ENCODE data around the gene SHROOM2.
"Not testable (repeated sequence)": the region's sequence is repeated elsewhere in the genome, so short reads cannot be mapped to it uniquely, and the experiment has no call there.

SHROOM2 gene, protein sequence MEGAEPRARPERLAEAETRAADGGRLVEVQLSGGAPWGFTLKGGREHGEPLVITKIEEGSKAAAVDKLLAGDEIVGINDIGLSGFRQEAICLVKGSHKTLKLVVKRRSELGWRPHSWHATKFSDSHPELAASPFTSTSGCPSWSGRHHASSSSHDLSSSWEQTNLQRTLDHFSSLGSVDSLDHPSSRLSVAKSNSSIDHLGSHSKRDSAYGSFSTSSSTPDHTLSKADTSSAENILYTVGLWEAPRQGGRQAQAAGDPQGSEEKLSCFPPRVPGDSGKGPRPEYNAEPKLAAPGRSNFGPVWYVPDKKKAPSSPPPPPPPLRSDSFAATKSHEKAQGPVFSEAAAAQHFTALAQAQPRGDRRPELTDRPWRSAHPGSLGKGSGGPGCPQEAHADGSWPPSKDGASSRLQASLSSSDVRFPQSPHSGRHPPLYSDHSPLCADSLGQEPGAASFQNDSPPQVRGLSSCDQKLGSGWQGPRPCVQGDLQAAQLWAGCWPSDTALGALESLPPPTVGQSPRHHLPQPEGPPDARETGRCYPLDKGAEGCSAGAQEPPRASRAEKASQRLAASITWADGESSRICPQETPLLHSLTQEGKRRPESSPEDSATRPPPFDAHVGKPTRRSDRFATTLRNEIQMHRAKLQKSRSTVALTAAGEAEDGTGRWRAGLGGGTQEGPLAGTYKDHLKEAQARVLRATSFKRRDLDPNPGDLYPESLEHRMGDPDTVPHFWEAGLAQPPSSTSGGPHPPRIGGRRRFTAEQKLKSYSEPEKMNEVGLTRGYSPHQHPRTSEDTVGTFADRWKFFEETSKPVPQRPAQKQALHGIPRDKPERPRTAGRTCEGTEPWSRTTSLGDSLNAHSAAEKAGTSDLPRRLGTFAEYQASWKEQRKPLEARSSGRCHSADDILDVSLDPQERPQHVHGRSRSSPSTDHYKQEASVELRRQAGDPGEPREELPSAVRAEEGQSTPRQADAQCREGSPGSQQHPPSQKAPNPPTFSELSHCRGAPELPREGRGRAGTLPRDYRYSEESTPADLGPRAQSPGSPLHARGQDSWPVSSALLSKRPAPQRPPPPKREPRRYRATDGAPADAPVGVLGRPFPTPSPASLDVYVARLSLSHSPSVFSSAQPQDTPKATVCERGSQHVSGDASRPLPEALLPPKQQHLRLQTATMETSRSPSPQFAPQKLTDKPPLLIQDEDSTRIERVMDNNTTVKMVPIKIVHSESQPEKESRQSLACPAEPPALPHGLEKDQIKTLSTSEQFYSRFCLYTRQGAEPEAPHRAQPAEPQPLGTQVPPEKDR (N-terminal part only)

DNA sequence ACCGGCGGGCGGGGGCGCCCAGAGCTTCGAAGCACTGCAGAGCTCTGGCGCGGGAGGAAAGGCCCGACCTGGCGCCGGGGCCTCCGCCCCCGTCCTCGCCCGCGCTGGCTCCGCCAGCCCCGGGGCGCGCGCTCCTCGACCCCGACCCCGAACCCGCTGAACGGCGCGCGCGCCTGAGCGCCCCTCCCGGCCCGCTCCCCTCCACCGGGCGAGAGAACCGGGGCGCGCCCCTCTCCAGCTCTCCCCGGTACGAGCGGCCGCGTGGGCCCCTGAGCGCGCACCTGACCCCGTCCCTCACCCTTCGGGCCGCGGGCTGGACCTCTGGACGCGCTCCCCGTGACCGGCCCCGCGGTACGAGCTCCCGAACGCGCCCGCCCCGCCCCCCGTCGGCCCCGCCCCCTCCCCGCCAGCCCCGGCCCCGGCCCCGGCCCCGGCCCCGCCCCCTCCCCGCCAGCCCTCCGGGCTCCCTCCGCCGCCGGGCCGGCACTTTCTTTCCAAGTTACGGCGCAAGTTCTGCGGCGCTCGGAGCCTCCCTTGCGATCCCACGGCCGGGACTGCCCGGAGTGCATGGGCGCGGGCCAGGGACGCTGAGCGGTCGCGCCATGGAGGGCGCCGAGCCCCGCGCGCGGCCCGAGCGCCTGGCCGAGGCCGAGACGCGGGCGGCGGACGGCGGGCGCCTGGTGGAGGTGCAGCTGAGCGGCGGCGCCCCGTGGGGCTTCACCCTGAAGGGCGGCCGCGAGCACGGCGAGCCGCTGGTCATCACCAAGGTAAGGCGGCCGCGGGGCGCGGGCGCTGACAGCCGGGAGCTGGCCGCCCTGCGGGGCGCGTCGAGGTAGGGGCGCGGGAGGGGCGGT, at the start of gene SHROOM2:
TSS of gene SHROOM2 (plus strand) at position 486 of the 854 bp plus-strand sequence. CDS start at position 603, 117 bp downstream.
- DNase-seq (ENCODE audit: low spot score) = peak; percentile 11

DNA sequence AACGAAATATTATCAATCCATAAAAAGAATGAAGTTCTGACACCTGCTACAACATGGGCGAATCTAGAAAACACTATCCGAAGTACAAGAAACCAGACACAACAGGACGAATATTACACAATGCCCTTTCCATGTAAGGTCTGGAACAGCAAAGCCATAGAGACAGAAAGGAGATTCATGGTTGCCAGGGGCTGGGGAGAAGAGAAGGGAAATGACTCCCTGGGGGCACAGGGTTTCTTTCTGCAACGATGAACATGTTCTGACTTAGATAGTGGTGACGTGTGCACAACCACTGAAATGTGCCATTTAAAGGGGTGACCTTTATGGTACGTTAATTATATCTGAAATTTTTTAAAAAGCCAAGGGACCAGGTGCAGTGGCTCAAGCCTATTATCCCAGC, 48.9 kb upstream of the SHROOM2 start:
- no peak for DNase-seq (ENCODE audit: low spot score)

DNA sequence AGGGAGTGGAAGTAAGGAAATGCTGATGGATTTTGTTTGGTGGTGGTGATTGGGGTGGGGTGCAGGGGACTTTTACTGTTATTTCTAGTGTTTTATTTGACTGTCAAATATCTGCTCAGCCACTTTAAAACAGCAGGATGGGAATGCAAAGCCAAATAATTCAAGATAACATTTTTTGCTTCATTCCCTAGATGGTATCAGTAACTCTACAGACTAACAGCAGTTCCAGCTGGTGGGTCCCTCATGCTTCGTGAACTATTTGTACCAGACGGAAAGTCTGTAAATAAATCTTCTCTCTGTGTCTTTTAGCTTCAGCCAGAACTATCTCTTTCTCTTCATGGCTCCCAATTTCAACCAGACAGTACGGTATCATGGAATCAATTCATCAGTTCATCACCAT, 48.1 kb upstream of the SHROOM2 start:
- no peak for DNase-seq (ENCODE audit: low spot score)

DNA sequence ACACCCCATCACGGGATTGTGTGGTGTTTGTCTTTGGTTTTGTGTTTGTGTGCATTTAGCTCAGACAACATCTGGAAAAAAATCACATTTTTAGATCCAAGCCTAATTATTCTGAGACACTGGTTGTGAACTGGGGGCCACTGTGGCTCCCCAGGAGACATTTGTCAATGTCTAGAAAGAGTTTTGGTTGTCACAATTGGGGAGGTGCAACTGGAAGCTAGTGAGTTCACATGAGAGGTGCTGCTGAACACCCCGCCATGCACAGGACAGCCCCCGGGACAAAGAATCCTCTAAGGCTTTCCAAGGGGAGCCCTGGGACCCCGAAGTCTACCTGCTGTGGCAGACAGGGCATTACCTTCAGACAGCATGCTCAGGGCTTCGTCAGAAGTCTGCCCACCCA, 47.1 kb upstream of the SHROOM2 start:
- no peak for DNase-seq (ENCODE audit: low spot score)

DNA sequence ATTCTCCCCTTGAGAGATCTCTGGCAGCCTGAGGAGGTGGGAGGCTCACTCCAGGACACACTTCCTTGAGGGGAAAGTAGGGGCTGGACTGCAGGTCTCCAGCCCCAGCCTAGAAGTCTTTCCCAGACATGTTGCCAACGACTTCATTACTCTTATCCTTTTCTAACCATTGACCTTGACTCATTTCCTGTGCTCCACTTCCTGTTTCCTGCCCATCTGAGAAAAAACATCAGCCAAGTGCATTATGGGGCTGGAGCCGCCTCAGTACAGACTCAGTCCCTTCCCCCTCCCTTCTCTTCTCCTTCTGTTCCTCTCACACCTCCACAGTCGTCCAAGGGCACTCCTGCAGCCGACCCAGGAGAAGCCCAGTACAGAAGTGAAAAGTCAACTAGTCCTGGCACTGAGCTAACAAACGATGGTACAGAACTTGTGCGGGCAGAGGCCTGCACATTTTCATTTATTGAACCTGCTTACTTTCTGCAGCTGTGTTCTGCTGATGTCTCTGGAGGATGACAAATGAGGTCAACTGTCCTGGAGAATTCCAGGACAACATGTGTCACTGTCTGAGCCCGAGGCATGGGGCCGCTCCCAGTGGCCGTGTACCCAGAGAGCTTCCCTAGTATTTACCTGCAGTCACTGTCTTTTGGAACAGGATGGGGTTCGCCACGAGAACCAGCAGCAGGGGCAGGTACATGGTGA, 40.7 kb upstream of the SHROOM2 start:
- no peak for DNase-seq (ENCODE audit: low spot score)

DNA sequence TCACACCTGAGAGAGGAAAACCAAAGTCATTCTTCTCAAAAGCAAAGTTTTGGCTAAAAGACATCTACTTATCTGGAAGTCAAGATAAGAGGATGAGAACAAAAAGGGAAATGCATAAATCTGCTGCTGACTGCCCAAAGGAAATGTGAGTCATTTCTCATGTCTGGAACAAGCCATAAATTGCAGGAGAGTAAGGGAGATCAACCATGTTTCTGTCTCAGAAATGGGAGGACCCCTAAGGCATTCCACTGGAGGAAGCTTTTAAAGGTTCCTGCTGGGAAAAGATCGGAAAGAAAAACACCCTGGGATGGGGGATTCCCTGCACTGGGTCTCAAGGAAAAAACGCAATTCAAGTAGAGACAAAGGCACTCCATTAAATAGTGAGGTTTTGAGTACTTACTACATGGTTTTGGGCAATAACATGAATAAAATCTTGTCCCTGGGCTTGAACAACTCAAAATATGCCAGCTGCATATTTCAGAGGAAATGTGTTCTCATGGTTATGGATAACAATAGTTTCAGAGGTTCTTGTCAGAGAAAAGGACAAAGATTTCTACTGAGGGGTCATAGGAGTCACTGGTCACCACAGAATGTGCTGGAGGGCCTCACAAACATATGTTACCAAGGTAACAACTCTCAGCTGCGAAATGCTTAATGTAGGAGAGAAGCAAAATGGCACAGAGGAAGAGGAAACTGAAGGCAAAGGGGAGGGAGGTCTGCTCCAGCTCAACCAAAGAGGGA, 39.9 kb upstream of the SHROOM2 start:
- DNase-seq (ENCODE audit: low spot score) = no peak

DNA sequence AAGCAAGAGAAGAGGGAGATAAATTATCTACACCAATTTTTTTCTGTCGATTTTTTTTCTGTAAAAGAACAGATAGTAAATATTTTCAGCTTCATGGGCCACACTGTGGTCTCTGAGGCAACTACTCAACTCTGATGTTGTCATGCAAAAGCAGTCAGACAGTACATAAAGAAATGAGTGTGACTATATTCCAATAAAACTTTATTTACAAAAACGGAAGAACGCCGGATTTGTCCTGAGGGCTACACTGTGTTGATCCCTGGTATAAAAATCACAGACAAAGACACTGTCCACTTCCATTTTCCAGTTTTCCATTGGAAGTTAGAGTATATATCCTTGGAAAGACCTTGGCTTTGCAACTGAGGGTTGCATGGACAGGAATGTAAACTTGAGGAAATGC, 38.6 kb upstream of the SHROOM2 start:
- DNase-seq (ENCODE audit: low spot score) = no peak

DNA sequence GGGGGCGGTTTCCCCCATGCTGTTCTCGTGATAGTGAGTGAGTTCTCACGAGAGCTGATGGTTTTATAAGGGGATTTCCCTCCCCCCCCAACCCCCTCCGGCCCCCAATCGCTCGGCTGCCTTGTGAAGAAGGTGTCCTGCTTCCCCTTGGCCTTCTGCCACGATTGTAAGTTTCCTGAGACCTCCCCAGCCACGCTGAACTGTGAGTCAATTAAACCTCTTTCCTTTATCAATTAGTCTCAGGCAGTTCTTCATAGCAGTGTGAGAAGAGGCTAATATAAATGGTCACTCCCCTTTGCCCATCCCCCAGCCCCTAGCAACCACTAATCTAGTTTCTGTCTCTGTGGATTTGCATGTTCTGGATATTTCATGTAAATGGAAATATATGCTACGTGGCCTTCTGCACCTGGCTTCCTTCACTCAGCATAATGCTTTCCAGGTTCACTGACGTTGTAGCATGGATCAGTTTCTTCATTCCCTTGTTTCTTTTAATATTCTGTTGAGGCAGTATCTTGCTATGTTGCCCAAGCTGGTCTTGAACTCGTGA, 37.0 kb upstream of the SHROOM2 start:
- no peak for DNase-seq (ENCODE audit: low spot score)

DNA sequence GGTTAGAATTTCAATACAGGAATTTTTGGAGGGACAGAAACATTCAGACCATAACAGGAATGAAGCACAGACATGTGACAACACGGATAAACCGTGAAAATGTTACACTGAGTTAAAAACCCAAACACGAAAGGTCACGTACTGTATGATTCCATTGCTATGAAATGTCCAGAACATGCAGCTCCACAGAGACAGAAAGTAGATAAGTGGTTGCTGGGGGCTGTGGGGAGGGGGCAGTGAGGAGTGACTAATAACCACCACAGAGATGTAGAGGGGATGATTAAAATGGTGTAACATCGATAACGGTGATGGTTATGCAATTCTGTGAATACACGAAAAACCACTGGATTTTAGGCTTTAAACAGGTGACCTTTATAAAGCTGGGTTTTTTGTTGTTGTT, 28.9 kb upstream of the SHROOM2 start:
- no peak for DNase-seq (ENCODE audit: low spot score)

DNA sequence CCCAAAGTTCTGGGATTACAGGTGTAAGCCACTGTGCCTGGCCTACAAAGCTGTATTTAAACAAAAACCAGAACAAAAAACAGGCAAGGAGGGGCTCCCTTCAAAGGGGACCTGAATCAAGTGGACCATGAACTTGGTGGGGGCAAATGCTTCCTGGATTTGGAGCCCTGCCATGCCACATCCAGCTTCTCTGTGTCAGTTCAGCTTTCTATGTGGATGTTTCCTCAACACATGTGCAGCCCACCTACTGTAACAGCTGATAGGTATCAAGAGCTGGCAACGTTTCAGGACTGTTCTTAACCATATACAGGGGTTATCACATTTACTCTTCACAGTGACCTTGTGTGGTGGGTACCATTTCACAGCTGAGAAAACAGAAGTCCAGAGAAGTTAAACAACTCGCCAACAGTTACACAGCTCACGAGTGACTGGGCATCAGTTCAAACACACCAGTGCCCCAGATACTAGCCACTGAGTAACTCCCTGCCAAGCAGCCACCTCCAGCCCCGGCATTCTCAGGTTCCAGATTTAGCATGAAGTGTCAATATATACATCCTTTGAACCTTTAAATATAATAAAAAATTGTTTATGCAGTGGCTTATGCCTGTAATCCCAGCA, 28.1 kb upstream of the SHROOM2 start:
- DNase-seq (ENCODE audit: low spot score) = no peak

DNA sequence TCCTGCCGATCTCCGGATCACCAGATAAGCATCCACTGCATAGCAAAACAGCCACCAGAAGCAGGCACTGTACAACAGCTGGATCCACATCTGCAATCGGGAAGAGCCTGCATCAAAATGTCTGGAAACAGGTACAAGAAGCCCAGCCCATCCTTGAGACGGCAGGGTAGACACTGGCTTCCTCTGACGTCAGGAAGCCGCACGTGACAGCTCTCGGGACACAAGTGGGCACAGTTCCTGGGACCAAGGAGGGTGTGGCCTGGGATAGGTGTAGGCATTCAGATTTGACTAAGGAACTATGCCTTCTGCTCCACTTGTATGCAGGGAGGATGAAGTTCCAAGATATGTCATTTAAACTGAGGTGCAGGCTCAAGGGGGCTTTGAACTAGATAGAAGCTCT, 26.9 kb upstream of the SHROOM2 start:
- no peak for DNase-seq (ENCODE audit: low spot score)

DNA sequence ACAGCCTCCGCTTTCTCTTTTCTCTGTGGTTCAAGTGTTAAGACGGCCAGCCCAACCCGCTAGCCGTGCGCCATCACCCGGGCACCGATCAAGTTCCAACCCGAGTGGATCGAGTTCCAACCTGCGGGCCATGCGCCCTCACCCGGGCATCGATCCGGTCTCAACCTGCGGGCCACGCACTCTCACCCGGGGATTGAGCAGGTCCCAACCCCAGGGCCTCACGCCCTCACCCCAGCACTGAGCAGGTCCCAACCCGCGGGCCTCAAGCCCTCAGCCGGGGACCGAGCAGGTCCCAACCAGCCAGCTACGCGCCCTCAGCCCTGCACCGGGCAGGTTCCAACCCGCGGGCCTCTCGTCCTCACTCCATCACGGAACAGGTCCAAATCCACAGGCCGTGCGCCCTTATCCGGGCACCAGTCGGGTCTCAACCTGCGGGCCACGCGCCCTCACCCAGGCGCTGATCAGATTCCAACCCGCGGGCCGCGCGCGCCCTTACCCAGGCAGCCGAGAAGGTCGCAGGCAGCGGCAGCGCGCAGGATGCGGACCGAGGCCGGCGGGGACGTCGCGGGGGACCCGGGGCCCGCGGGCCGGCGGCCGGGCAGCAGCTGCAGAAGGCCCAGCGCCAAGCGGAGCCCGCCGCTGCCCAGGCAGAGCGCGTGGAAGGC, 21.0 kb upstream of the SHROOM2 start:
- DNase-seq (ENCODE audit: low spot score) = no peak

DNA sequence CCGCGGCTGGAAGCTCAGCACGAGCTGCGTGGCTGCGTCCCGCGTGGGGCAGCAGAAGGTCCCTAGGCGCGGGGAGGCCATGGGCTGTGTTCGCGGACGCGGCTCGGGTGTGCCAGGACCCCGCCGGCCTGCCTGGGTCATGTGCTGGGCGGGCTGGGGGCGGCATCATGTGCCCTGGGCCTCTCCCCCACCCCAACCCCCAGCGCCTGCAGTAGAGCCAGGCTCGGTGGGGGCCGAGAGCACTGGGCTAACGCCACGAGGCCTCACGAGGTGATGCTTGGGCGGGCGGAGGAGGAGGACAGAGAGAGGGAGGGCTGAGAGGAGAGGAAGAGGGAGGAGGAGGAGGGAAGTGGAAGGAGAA, 20.5 kb upstream of the SHROOM2 start, which contains the start of gene GPR143:
TSS of gene GPR143 (minus strand) at position 111 of the 361 bp plus-strand sequence. CDS start at position 81, 30 bp downstream.
- no peak for DNase-seq (ENCODE audit: low spot score)

DNA sequence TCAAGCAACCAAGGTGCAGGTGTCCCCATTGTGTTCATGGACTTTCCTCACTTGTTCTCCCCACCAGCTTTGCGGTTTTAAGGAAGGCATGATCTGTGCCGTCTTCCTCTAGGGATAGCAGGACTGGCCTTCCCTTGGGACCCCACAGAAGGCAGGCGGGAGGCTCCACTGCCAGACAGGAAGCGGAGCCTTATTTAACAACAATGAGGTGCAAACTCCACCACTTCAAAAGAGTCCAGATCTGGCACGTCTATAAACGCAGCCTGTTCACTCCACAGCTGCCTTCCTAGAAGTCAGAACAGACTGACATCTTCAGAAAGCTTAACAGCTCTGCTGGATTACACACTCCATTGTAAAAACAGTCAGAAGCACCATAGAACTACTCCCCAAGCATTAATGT, 18.9 kb upstream of the SHROOM2 start:
- DNase-seq (ENCODE audit: low spot score) = no peak

DNA sequence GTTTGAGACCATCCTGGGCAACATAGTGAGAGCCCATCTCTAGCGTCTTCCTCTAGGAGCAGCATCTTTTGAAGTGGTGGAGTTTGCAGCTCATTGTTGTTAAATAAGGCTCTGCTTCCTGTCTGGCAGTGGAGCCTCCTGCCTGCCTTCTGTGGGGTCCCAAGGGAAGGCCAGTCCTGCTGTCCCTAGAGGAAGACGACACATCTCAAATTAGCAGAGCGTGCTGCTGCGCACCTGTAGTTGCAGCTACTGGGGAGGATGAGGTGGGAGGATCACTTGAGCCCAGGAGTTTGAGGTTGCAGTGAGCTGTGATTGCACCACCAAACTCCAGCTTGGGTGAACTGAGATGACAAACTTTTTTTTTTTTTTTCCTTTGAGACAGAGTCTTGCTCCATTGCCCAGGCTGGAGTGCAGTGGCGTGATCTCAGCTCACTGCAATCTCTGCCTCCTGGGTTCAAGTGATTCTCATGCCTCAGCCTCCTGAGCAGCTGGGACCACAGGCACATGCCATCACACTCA, 17.8 kb upstream of the SHROOM2 start:
- DNase-seq (ENCODE audit: low spot score) = not testable (repeated sequence)

DNA sequence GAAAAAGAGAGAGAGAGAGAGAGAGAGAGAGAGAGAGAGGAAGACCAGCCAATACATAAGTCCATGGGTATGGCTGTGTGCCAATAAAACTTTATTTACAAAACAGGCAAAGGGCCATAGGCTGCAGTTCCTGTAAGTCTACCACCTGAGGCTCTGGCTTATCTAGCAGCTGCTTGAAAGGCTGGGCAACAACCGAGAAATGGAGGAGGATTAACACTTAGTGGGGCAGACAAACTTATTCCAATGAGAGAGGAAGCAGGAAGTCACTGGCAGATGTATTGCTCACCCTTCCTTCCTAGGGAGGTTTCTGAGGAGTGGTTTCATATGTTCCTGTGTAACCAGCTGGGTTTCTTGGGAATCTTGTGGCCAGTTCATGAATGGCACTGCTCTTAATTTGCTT, 15.9 kb upstream of the SHROOM2 start:
- DNase-seq (ENCODE audit: low spot score) = no peak

DNA sequence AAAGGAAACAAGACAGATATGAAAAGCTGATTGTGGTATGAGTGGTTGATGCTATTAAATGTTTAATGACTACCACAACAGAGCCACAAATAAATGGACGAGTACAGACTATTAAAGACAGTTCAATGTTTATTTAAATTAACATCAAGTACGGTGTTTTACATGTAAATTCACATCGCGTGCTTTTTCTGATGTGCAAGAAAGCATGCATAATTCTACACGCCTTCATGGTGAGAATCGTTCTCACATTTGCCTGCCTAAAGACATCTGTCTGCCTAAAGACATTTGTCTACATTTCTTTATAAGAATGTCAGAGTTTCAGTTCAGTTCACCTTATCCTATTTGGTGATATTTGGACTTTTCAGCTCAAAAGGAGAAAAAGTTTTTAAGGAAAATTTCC, 13.3 kb upstream of the SHROOM2 start:
- DNase-seq (ENCODE audit: low spot score) = no peak

DNA sequence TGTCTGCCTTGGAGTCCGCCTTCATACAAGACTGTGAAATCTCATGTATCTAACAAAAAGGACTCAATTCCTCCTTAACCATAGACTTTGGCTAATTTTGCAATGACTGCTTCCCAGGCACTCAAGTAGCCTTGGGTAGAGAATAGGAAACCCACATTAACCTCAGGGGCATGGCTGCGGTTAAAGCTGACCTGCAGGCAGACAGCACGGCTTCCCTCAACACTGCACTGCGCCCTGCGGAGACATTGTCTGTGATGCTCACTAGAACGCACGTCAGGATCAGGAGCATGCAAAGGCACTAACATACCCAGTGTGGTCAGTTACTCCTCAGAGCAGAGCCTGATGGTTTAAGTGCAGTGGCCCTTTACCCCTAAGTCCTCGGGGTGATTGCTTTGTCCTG, 10.3 kb upstream of the SHROOM2 start:
- no peak for DNase-seq (ENCODE audit: low spot score)

All from LoVo (cell line).